ENCODE measurements around the gene RASSF6.
"Not testable (repeated sequence)": the region's sequence is repeated elsewhere in the genome, so short reads cannot be mapped to it uniquely, and the experiment has no call there.

The RASSF6 gene, protein sequence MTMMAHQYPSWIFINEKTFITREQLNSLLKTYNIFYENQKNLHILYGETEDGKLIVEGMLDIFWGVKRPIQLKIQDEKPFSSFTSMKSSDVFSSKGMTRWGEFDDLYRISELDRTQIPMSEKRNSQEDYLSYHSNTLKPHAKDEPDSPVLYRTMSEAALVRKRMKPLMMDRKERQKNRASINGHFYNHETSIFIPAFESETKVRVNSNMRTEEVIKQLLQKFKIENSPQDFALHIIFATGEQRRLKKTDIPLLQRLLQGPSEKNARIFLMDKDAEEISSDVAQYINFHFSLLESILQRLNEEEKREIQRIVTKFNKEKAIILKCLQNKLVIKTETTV

DNA sequence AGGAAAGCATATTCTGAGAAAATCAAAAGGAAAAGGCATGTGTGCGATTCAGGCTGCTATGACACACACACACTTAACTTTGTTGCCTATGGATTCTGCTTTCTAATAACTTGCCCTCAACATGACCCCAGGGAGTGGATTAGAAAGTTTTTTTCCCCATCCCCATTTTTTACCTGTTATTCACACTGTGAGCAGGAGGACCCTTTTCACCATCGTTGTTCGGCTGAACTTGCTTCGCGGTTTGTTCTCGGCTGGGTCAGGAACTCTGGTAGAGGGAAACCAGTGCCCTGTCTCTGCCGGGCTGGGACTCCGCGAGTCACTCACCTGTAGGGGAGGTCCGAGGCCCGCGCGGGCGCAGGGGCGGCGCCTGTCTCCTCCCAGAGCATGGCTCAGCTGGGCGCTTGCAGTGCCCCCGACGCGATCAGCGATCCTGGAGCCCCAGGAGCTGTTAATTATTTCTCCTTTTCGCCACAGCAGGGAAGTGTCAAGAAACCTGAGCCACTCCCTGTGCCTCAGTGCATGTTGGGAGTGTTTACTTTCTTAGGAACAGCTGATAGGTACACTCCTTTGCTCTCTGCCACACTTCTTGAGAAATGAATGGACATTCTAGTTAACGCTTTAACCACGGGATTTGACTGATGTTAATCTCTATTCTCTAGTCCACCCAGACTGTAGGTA lies at the start of gene RASSF6:
Gene RASSF6 (minus strand): TSS at position 322 of the 678 bp plus-strand sequence. CDS start 8,641 bp downstream, outside the sequence.
- DNase-seq, result no peak

DNA sequence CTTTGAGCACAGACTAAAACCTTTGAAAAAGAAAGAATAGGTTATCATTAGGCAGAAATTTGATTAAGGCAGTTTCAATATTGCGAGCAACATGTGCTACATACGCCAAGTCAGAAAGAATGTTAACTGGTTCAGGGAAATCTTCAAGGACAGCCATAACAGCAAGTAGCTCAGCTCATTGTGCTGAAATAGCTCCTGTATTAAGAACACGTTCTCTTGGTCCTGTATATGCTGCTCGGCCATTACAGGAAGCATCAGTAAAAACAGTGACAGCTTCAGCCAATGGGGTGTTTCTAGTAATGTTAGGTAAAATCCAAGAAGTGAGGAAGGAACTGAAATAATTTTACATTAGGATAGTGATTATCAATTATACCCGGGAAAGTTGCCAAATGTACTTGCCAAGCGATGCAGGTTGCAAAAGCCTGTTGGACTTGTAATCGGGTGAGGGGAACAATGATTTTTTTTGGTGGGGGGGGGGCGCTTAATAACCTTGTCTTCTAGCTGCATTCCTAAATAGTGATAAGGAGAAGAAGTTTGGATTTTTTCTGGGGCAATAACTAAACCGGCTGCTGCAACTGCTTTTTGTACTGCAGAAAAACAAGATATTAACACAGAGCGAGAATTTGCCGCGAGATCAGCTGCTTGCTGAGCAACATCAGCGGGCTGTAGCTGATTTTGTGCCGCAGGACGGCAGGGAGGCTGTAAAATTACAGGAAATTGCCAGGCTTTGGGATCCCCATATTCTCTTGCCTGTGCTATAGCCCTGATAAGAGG lies 49.4 kb upstream of the RASSF6 start:
- no peak for DNase-seq

DNA sequence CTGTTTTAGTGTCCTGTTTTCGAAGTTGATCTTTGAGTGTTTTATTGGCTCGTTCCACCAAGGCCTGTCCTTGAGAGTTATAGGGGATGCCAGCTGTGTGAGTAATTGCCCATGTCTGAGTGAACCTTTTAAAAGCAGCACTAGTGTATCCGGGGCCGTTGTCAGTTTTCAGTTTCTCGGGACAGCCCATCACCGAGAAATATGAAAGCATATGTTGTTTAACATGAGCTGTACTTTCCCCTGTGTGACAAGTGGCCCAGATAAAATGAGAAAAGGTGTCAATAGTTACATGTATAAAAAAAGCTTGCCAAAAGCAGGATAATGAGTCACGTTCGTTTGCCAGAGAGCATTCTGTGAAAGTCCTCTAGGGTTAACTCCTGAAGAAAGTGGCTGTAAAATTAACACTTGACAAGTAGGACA lies 48.6 kb upstream of the RASSF6 start:
- DNase-seq, result no peak

DNA sequence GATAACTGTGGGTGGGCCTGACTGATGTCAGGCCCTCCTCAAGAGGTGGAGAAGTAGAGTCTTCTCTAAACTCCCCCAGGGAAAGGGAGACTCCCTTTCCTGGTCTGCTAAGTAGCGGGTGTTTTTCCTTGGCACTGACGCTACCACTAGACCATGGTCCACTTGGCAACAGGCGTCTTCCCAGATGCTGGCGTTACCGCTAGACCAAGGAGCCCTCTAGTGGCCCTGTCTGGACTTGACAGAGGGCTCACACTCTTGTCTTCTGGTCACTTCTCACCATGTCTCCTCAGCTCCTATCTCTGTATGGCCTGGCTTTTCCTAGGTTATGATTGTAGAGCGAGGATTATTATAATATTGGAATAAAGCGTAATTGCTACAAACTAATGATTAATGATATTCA lies 45.7 kb upstream of the RASSF6 start:
- not testable (repeated sequence) for DNase-seq

DNA sequence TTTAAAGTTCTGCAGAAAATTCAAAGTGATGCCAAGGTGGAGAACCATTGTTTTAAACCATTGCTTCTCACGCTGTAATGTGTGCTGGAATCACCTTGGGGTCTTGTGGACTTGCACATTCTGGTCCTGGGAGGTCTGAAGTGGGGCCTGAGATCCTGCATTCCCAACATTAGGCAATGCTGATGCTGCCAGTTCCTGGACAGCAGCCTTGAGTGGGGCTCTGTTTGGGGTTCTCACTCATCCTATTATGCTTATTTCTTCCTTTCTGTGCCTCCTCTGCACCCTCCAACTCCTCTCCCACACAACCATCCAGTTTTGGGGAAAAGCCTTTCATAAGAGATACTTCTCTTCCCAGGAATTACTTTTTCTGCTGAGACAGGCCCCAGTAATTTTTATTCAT lies 44.2 kb upstream of the RASSF6 start:
- DNase-seq, result no peak

DNA sequence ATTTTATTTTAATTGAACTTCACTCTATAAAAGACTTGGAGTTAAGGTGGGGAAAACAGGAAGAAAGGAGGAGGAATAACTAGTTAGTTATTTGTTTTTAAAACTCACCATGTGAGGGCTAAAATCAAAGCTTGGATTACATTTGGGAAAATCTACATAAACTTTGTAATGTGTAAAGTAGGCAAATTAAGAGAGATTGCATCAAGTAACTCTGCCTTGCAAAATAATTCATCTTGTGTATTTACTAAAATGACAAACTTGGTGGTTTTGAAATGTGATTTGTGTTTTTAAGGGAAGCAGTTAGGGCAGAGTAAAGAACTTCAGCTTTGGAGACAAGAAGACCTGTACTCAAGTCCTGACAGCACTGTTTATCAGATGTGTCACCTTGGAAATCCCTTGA lies 43.3 kb upstream of the RASSF6 start:
- no peak for DNase-seq

DNA sequence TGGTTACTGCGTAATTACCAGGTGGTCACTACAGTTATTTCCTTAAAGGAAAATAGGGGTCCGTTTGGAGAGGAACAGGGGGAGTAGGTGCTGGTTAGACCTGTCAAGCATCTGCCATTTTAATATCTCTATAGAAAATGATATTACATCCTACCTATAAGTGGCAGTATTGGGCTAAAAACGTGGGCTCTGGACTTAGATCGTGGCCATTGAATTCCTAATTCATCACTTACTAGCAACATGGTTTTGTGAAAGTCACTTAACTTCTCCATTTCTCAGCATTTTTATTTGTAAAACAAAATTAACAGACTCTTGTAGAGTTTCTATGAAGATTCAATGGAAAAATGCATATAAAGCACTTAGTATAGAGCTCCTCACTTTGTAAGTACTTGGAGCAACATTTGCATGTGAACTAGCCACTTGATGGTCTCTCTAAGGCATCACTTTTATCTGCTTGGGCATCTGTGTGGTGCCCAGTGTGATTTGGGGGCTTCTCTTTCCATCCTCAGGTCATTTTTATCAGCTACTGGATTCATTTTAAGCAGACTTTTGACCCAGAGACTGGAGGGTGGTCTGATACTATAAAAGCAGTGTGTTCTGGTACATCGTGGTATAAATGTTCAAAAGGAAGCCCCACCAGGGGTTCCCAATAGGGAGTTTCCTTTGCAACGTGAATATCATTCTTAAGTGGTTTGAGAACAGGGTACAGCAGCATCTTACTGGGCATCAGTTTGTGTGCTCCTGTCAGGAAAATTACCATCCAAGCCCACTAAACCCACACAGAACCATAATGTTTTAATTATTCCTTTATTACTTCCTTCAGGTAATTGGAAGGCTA lies 42.7 kb upstream of the RASSF6 start:
- DNase-seq, result no peak

DNA sequence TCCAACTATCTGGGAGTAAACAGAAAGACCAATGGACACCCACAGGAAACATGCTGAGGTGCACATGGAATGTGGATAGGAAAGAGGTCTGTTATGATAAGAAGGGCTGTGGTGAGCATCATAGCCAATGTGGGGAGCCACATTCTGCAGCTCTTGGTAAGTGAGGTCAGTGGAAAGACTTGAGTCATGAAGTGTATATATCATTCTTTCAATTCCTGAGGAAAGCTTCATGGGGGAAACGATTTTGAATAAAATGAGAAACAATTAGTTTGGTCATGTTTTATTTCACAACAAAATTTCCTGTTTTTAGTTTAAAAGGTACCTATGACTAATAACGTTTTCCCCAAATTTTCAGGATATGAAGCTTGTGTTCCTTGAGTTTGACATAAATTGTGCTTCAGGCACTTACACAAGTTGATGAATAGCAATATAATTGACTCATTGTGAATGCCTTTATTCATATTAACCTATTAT lies 41.4 kb upstream of the RASSF6 start:
- DNase-seq, result no peak

DNA sequence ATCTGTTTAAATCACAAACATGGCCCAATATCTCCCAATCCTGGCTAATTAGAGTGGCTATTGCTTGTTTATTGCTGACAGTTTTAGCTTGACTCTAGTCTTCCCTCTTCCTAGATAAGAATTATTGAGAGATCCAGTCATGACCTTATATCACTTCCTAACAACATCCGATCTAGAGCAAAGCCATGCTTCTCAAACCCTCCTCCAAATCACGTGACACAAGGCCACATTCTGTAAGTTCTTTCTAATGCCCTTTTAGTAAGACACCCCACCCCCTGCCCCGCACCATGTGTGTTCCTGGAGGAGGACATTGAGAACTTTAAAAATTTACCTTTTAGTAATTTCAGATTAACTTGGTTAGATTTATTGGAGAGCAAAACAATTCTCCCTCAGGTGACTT lies 40.6 kb upstream of the RASSF6 start:
- no peak for DNase-seq

DNA sequence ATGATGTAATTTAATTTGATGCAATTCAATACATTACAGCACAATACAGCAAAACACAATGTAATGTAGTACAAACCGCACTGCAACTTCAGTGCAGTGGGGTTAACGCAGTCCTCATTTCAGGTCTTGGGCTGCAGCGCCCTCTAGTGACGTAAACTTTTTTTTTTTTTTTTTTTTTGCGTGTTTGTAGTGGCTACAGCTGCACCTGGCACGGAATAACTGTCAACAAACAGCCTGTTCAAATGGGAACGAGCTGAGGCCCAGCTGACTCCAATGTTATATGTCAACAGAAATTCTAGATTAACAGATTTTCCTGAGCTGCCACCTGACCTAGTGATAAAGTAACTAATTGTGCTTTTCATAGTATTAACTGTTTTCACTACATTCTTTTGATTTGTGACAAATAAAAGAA lies 33.5 kb upstream of the RASSF6 start:
- no peak for DNase-seq

DNA sequence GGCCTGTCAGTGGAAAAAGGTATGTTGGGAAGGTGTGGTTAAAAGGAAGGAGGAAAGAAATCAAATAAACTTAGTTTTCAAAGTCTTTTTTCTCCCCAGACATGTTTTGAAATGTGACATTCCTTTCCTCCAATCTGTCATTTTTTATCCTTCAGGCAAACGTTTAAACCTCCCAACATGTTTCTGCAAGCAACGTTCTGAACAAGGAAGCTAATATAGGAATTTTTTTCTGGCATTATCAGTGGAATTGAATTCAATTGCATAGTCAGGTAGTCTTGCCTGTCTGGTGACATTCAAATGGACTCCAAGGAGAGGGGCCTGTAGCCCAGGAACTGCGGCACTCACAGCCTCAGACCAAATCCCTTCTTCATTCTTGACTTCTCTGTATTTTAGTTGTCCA lies 30.0 kb upstream of the RASSF6 start:
- DNase-seq, result no peak

DNA sequence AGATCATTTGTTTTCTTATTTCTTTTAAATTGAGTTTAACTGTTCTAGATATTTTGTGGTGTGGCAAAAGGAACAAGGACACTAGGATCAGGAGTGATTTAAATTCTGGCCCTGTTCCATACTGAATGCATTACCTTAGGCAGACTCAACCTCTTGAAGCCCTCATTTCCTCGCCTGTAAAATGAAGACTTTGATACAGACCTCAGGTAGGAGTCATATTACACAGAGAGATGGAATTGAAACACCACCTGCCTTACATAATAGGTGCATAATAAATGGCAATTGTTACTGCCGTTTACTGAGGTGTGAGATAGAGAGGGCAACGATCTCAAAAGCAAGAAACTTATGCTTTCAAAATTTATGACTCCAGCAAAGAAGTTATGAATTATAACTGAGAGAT lies 28.2 kb upstream of the RASSF6 start:
- no peak for DNase-seq

DNA sequence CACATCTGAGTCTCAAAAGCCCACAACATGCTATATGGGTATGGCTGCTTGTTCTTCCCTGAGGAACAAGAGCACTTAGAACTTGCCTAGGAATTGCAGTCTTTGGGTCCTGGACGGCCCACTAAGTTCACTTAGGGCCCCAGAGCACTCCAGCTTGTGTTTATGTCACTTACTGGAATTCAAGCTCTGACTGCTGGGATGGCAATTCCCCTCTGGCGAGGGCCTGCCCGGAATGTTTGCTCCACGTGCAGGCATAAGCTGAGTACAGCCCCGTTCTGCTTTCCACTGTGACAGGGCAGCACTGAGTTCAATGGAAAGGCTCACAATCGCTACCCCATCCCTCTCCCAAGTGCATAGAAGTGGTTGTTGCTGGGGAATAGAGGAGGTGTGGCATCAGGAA lies 25.9 kb upstream of the RASSF6 start:
- no peak for DNase-seq

DNA sequence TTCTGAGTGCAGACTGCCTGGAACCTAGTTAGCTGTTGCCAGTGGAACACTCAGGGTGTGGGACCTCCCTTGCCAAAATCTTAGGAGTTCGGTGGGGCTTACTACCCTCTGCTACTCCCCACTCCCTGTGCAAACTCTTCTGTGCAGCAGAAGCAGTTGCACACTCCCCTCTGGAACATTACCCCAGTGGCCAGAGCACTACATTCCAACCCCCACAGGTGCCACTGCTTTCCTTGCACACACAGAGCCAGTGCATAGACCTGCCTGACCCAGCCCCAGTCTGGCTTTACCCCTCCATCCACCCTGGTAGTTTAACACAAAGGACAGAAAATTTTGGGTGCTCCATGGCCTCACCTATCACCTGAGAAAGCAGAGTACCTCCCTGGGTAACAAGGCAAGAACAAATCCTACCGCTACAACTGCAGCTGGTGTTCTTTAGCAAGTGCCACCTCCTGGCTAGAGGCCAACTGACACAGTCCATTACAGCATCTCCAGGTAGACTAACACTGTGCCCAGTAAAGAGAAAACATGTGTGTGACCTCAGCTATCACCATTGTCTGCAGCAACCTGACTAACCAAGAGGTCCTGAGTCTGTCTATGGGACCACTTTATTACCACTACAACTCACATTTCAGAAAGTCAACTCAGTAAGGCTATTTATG lies 11.5 kb upstream of the RASSF6 start:
- no peak for DNase-seq

DNA sequence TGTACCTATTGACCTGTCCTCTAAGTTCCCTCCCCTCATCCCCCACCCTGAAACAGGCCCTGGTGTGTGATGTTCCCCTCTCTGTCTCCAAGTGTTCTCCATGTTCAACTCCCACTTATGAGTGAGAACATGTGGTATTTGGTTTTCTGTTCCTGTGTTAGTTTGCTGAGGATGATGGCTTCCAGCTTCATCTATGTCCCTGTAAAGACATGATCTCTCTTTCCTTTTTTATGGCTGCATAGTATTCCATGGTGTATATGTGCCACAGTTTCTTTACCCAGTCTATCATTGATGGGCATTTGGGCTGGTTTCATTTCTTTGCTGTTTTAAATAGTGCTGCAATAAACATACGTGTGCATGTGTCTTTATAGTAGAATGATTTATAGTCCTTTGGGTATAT lies 8.6 kb upstream of the RASSF6 start:
- DNase-seq, result not testable (repeated sequence)

DNA sequence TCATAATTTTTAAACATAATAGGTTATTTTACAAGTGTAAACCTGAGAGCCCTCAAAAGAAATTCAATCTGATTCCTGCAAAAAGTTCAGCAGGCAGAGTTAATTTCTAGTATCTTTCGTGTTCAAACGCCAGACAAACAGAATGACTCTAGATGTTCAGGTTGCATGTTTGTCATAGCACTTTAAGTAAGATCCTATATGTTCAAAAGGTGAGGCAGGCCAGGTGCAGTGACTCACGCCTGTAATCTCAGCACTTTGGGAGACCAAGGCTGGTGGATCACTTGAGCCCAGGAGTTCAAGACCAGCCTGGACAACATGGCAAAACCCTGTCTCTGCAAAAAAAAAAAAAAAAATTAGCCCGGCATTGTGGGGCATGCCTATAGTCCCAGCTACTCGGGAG lies 1.1 kb upstream of the RASSF6 start:
- no peak for DNase-seq

DNA sequence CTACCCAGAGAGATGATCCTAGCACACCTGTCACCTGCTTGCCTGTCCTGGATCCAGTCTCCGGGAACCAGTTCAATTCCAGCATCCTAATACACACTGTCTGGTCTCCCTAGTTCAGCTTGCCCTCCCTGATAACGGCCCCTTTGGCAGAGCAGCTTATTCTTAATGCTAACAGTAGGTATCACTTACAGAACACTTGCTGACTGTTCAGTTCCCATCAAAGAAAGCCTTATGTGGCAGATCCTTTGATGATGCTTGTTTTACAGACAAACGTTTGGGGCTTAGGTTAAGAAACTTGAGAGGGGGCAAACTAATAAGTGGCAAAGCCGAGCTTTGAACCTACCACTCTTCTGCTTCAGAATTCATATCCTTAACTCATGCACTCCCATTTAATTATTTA lies 890 bp downstream of the RASSF6 start:
- no peak for DNase-seq

DNA sequence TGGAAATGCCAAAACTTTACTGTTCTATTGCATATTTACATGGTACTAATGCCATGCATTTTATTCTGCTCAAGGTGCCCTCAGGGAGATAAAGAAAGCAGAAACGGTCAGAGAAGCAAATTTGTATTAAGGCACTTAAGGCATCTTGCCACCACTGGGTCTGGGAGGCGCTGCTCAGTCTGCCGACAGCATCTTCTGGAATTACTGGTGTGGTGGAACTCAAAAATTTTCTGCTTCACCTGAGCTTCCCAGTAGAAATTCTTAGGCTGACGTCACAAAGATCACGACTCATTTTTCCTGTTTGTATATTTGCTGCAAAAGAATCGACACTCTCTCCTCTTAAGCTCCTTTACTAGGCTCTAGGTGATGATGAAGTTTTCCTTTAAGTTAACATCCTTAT lies 3.0 kb downstream of the RASSF6 start:
- DNase-seq, result no peak

DNA sequence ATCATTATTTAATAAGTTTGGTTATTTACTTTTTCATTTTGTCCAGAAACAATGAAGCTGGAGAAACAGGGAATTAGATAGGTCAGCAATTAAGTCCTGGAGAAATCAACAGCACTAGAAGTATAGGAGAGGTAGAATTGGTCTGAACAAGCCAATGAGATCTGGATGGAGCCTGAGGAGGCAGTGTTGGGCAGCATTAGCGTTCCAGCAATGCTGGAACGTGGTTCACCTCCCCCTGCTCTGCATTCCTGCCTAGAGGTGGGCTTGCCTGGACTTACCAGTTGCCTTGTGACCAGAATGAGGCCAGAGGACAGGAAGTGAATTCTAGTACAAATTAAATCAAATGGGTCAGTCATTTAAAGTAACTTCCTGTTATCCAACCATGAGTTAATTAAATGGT lies 4.6 kb downstream of the RASSF6 start:
- no peak for DNase-seq

DNA sequence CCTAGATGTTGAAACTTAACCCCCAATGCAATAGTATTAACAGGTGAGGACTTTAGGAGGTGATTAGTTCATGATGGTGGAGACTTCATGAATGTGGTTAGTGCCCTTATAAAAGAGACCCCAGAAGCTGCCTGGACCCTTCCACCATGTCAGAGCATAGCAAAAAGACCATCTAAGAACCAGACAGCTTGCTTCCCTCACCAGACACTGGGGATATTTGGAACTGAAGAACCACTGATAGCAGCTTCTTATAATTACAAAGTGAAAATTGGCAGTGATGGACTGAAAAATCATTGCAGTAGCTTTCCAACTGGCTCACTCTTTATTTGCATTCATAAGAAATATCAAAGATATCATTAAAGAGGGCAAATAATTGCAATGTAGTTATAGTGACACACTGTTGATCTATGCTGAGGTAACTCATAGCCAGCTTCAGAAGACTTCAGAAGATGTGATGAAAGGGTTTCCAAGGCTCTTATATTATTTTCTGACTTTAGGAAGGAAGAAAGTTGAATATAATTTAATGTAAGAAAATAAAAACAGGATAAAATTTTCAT lies 5.8 kb downstream of the RASSF6 start:
- no peak for DNase-seq

DNA sequence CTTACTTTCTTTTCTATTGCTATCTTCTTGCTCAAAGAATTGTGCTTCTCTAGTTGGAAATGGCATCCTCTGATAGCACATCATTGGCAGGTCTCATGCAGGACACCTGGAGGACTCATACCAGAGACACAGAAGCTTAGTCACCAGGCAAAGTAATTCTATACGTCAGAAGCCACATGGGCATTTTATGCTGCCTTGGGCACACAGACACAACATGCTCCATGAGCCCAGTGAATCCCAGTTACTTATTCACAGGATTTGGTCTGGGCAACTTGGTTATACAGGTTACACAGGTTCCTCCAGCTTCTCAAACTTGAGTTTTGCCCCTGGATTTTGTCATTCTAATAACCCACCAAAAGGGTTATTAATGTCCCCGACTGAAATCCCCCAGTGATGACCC lies 7.1 kb downstream of the RASSF6 start:
- DNase-seq, result no peak

DNA sequence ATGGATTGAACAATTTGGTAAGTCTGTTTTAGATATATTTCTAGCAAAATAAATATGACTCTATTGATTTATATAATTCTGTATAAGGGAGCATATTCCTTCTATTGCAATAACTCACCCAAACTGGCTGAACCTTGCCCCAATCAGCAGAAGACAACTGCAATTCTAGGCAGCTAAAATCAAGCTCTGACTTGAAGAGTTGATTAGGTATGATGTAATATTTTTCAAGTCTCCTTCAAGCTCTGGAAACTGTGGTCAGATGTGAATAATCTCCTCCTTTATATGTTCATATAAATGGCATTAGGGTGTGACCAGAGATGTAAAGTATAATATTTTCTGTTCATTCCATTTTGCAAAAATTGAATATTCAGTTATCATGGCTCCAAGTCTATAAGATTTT lies 8.2 kb downstream of the RASSF6 start:
- DNase-seq, result no peak

All from activated CD4-positive, CD25-positive, alpha-beta regulatory T cell (primary cell).